K562 (cell line): ENCODE results near the gene RFNG. TPM values are rescaled to one million over a fixed set of nuclear protein-coding genes. Genes with fewer than 3 reads are reported as not detected.
A peak's percentile ranks its signal among the peaks of the same experiment; 100 is the strongest.

Experiments used
- ATAC-seq: fragments of 200-7000 bp; cut with Tn5 transposase; 3 replicates; pipeline ENCODE4 v1.9.1; 2020; ENCODE audit warnings: moderate library complexity
- BruUV-seq: library from RNA; stranded (reverse); fragments of 400-500 nt; replicated peaks from 2 replicates; lab custom pipeline; 2021; lab: Mats Ljungman, UMichigan
- CTCF ChIA-PET: fragments of 300-600 bp; formaldehyde crosslinking; extraction: SDS; loops from one replicate; lab custom pipeline; 2021; ENCODE audit warnings: low intra/inter-chr PET ratio; lab: Yijun Ruan, JAX
- POLR2A ChIA-PET: fragments of 300-600, 350-650 bp; sonication (Branson Sonifier 250); formaldehyde crosslinking; extraction: SDS; loops from one replicate; lab custom pipeline; 2021; ENCODE audit warnings: antibody characterized with exemption, inconsistent platforms; lab: Yijun Ruan, JAX
- DNase-seq, 4 experiments: peaks; one replicate each; pipeline versions ENCODE4 v3.0.0 to v3.0.0-alpha.2; 2011 to 2018; ENCODE audit warnings: low spot score in 3 of 4, mixed read lengths in 3 of 4; ENCODE audit errors: extremely low read depth in 1 of 4
- FAIRE-seq: peaks from 2 replicates; lab custom pipeline; 2011; peaks lifted over from hg19 to GRCh38; lab: Jason Lieb, UNC
- H2AFZ ChIP-seq: 2 replicates; pipeline ENCODE4 v1.6.0; 2011; ENCODE audit warnings: low read depth, low read length, control low read depth, inconsistent platforms
- H3K27ac ChIP-seq: fragments of 200-600 bp; 3 replicates; pipeline ENCODE4 v1.8.0; 2011; ENCODE audit warnings: low read depth, mild to moderate bottlenecking, control low read depth, inconsistent platforms, low read length, moderate library complexity, mixed read lengths; ENCODE audit errors: extremely low read depth
- H3K27me3 ChIP-seq, 2 experiments: fragments of 300-600 bp in 1 of 2; 2 replicates in 1 of 2; 3 replicates in 1 of 2; pipeline versions ENCODE4 v1.6.0 to v1.8.0; 2011; ENCODE audit warnings: inconsistent platforms in 2 of 2, low read length in 2 of 2, mild to moderate bottlenecking in 1 of 2, mixed read lengths in 1 of 2, moderate library complexity in 1 of 2; ENCODE audit not compliant: control insufficient read depth in 2 of 2, insufficient read depth in 2 of 2
- H3K36me3 ChIP-seq: fragments of 300-600 bp; 3 replicates; pipeline ENCODE4 v1.8.0; 2011; ENCODE audit warnings: mild to moderate bottlenecking, low read length, inconsistent platforms; ENCODE audit not compliant: control insufficient read depth, insufficient read depth
- H3K4me1 ChIP-seq, 2 experiments: fragments of 200-600 bp in 1 of 2; replicated peaks in 1 of 2; 2 replicates in 1 of 2; 3 replicates in 1 of 2; pipeline versions ENCODE4 v1.5.1 to v1.8.0; 2011; ENCODE audit warnings: inconsistent platforms in 2 of 2, low read length in 2 of 2, mild to moderate bottlenecking in 1 of 2, mixed read lengths in 1 of 2, moderate library complexity in 1 of 2; ENCODE audit not compliant: control insufficient read depth in 2 of 2, insufficient read depth in 2 of 2
- H3K4me2 ChIP-seq: 2 replicates; pipeline ENCODE4 v1.6.1; 2011; ENCODE audit warnings: low read length, control low read depth, inconsistent platforms, mixed read lengths; ENCODE audit not compliant: insufficient read depth
- H3K4me3 ChIP-seq: fragments of 200-600 bp; sonication (generic), shearing (Covaris generic); 2 replicates; pipeline ENCODE4 v1.5.1; 2016; ENCODE audit warnings: control low read depth, inconsistent platforms
- H3K79me2 ChIP-seq: fragments of 200-600 bp; 3 replicates; pipeline ENCODE4 v1.8.0; 2011; ENCODE audit warnings: low read length, inconsistent platforms; ENCODE audit not compliant: control insufficient read depth, insufficient read depth
- H3K9ac ChIP-seq, 2 experiments: 2 replicates each; pipeline versions ENCODE4 v1.6.0 to v1.6.1; 2011; ENCODE audit warnings: low read depth in 2 of 2, low read length in 2 of 2, control low read depth in 1 of 2, inconsistent platforms in 1 of 2, mild to moderate bottlenecking in 1 of 2, mixed read lengths in 1 of 2; ENCODE audit not compliant: insufficient read depth in 1 of 2
- H3K9me1 ChIP-seq: one replicate; pipeline ENCODE4 v1.6.0; 2011; ENCODE audit warnings: inconsistent platforms, mild to moderate bottlenecking, low read length, moderate library complexity; ENCODE audit not compliant: control insufficient read depth, insufficient read depth
- H3K9me3 ChIP-seq: replicated peaks from 2 replicates; pipeline ENCODE4 v1.5.1; 2011; ENCODE audit warnings: low read depth, low read length, inconsistent platforms; ENCODE audit not compliant: control insufficient read depth, insufficient read depth
- H4K20me1 ChIP-seq: replicated peaks from 2 replicates; pipeline ENCODE4 v1.6.1; 2011; ENCODE audit warnings: low read length, inconsistent platforms, mixed read lengths; ENCODE audit not compliant: control insufficient read depth, insufficient read depth
- ATF2 ChIP-seq: sonication (generic); formaldehyde crosslinking; IDR thresholded peaks from 2 replicates; pipeline ENCODE4 v1.8.1; 2022; ENCODE audit warnings: missing genetic modification reagents
- FOSL1 ChIP-seq: fragments of 200-800 bp; sonication (Bioruptor generic); conservative IDR thresholded peaks from 2 replicates; pipeline ENCODE4 v1.6.1; 2016; ENCODE audit warnings: missing genetic modification characterization, missing compliant biosample characterization
- FOXA3 ChIP-seq, 2 experiments: fragments of 450-650 bp in 1 of 2; sonication (generic) in 1 of 2; formaldehyde crosslinking; IDR thresholded peaks in 1 of 2; conservative IDR thresholded peaks in 1 of 2; 2 replicates each; pipeline versions ENCODE4 v1.4.0 to v1.8.0; 2020 to 2022; ENCODE audit warnings: mild to moderate bottlenecking in 2 of 2, missing genetic modification reagents in 1 of 2
- FOXK2 ChIP-seq, 2 experiments: fragments of 450-650 bp; IDR thresholded peaks in 1 of 2; conservative IDR thresholded peaks in 1 of 2; 2 replicates each; pipeline ENCODE4 v1.6.1; 2016; ENCODE audit warnings: low read depth in 2 of 2, mild to moderate bottlenecking in 1 of 2
- GABPA ChIP-seq: fragments of 200-800 bp; sonication (Bioruptor generic); conservative IDR thresholded peaks from 2 replicates; pipeline ENCODE4 v1.6.1; 2016; ENCODE audit warnings: low read depth, missing genetic modification characterization, missing compliant biosample characterization
- MXD1 ChIP-seq: fragments of 250-450 bp; sonication (Bioruptor Pico); IDR thresholded peaks from 2 replicates; pipeline ENCODE4 v1.8.0; 2021; ENCODE audit warnings: borderline replicate concordance, mild to moderate bottlenecking, moderate library complexity; ENCODE audit not compliant: poor library complexity, severe bottlenecking
- MYNN ChIP-seq, 2 experiments: sonication (generic); formaldehyde crosslinking in 1 of 2; IDR thresholded peaks; 2 replicates each; pipeline versions ENCODE4 v1.5.0 to v1.6.1; 2016 to 2020; ENCODE audit warnings: antibody characterized with exemption in 1 of 2, missing genetic modification reagents in 1 of 2
- NR0B1 ChIP-seq: fragments of 450-650 bp; IDR thresholded peaks from one replicate; pipeline ENCODE4 v1.6.1; 2018; ENCODE audit warnings: mild to moderate bottlenecking, moderate library complexity; ENCODE audit not compliant: partially characterized antibody
- OTX1 ChIP-seq: fragments of 450-650 bp; formaldehyde crosslinking; IDR thresholded peaks from 2 replicates; pipeline ENCODE4 v1.4.0; 2022; ENCODE audit warnings: mild to moderate bottlenecking
- RBFOX2 ChIP-seq: fragments of 200-400 bp; formaldehyde crosslinking; IDR thresholded peaks from 2 replicates; pipeline ENCODE4 v1.6.1; 2017; ENCODE audit warnings: low read depth, mild to moderate bottlenecking, low read length, moderate library complexity
- TCF3 ChIP-seq: sonication (generic); formaldehyde crosslinking; IDR thresholded peaks from 2 replicates; pipeline ENCODE4 v1.4.0; 2020; ENCODE audit warnings: mild to moderate bottlenecking, missing genetic modification reagents
- THRB ChIP-seq: fragments of 450-650 bp; formaldehyde crosslinking; conservative IDR thresholded peaks from 2 replicates; pipeline ENCODE4 v1.4.0; 2022; ENCODE audit warnings: mild to moderate bottlenecking, missing genetic modification characterization
- ZNF778 ChIP-seq: fragments of 450-650 bp; formaldehyde crosslinking; IDR thresholded peaks from 2 replicates; pipeline ENCODE4 v1.4.0; 2020; ENCODE audit warnings: mild to moderate bottlenecking, moderate library complexity
- WGBS: fragments of 100-300 bp; shearing (Covaris generic); methylation state at CpG from one replicate; pipeline ENCODE4 v1.1.6; 2016; ENCODE audit warnings: low coverage, mixed read lengths; ENCODE audit not compliant: insufficient coverage; ENCODE audit errors: missing lambda C conversion rate; 5-methylcytosine and 5-hydroxymethylcytosine counted together
- in situ Hi-C: fragments of 300-500 bp; cut with MboI; formaldehyde crosslinking; loops from 4 replicates; pipeline ENCODE4 v1.15.0; 2018; ENCODE audit warnings: inconsistent platforms, mixed read lengths
- intact Hi-C: fragments of 100-400 bp; cut with micrococcal nuclease; formaldehyde crosslinking; loops from 2 replicates; pipeline ENCODE4 v1.14.2; 2022
- polyA plus RNA-seq, 8 experiments: library from polyadenylated mRNA; depleted of rRNA in 4 of 8; stranded (reverse) in 5 of 8; unstranded in 3 of 8; fragments of >200 nt; fragmentation: Nextera tagmentation in 2 of 8; fragmentation: Illumina TruSeq in 1 of 8; extraction: Ambion mirVana in 2 of 8; extraction: Trizol in 1 of 8; gene quantifications; 2 replicates each; pipeline versions ENCODE4 v1.2.1 to v1.2.3, GENCODE V29; 2011 to 2014; ENCODE audit warnings: inconsistent platforms in 1 of 8, missing spikeins in 1 of 8
- total RNA-seq, 7 experiments: library from RNA; depleted of rRNA in 6 of 7; stranded (reverse); fragments of >200 nt in 6 of 7; fragmentation: Illumina TruSeq in 2 of 7; extraction: Trizol in 2 of 7; gene quantifications; 2 replicates each; pipeline versions ENCODE4 v1.2.1 to v1.2.3, GENCODE V29; 2011 to 2021; ENCODE audit warnings: low replicate concordance in 1 of 7

RFNG gene
- total and polyA plus RNA-seq, 9 of the 15 experiments (the other 6 are each of a cell fraction or from before 2014, with no cell fraction given) = 0.32 to 32.8 (median 9.5) TPM

- 70% methylated on average over 16 of the region's 23 CpGs for whole genome bisulfite sequencing
- no peaks in the 10 kb centered on the region for H3K9me3 ChIP-seq
- POLR2A ChIA-PET = interaction anchor here (0.5 to 6.4 kb wide), 6 partner anchors 9 to 255 kb away, joined by 3 to 51 read pairs (median 4); partner anchors contain the start of genes CENPX and LRRC45
- CTCF ChIA-PET = no interaction called here
- H3K79me2 ChIP-seq = peaks cover 41% of the 10 kb centered on the region
- in situ Hi-C loops (loop anchor here (5.0 kb wide), 1 partner anchor 123 kb away; no protein-coding TSS in a partner anchor), intact Hi-C loops (loop anchor here (5.0 to 10.0 kb wide), 2 partner anchors 63 to 310 kb away; partner anchors contain the start of gene FASN)
- no peak for FAIRE-seq
- no TSS peak for BruUV-seq
- no peak overlapping the region for H3K27ac ChIP-seq
- no peaks in the 10 kb centered on the region for H3K27me3 ChIP-seq
- peaks cover 29 to 80% of the 10 kb centered on the region in 2 experiments for H3K4me1 ChIP-seq
- ATAC-seq = no peak
- no peak overlapping the region for H3K4me3 ChIP-seq
- H4K20me1 ChIP-seq = peaks cover 21% of the 10 kb centered on the region; the same call in 1 of the 2 replicates
- peak overlapping the region in 1 of 2 experiments; percentile 80; a peak in 2 of 4 replicates for H3K9ac ChIP-seq
- no peak for DNase-seq
- no peak overlapping the region for H2AFZ ChIP-seq
- peaks cover 6% of the 10 kb centered on the region for H3K9me1 ChIP-seq
- no peak overlapping the region for H3K4me2 ChIP-seq
- peaks cover 38% of the 10 kb centered on the region; the same call in 2 of the 3 replicates for H3K36me3 ChIP-seq
- TF ChIP-seq ATF2 (CRISPR knock-in tag) (no peak), GABPA (no peak), MXD1 (CRISPR knock-in tag) (no peak), FOXK2 (conservative IDR thresholded peaks at IDR 0.05 in 1 of 2, IDR thresholded peaks at IDR 0.05 in 1 of 2; ENCODE audit: low read depth in 2 of 2) (no peak), ZNF778 (CRISPR knock-in tag) (no peak), NR0B1 (no peak), FOXA3 (CRISPR knock-in tag; conservative IDR thresholded peaks at IDR 0.05 in 1 of 2, IDR thresholded peaks at IDR 0.05 in 1 of 2) (no peak), RBFOX2 (0 out of 2 replicates have a peak, but pooled peaks have one; percentile 19), THRB (CRISPR knock-in tag) (no peak), FOSL1 (no peak), MYNN (IDR thresholded peaks at IDR 0.05) (peak; percentile 38; the same call in 1 of the 2 replicates), MYNN (CRISPR knock-in tag; IDR thresholded peaks at IDR 0.05) (no peak), OTX1 (CRISPR knock-in tag) (no peak), TCF3 (no peak)
These were observed 17.1 kb downstream of the RFNG start for GRCh38 chr17:82034371-82035011.
